K562 (cell line): ENCODE data around the gene IL23A. TPM values are rescaled to one million over a fixed set of nuclear protein-coding genes. Genes with fewer than 3 reads are reported as not detected.

Experiments used
- ASH1L ChIP-seq: fragments of 450-650 bp; IDR thresholded peaks from 2 replicates; pipeline ENCODE4 v1.6.1; 2018; ENCODE audit warnings: borderline replicate concordance, mild to moderate bottlenecking, low read depth; ENCODE audit not compliant: partially characterized antibody
- BCOR ChIP-seq: fragments of 450-650 bp; IDR thresholded peaks from 2 replicates; pipeline ENCODE4 v1.6.1; 2016
- CCAR2 ChIP-seq: fragments of 200-400 bp; formaldehyde crosslinking; IDR thresholded peaks from 2 replicates; pipeline ENCODE4 v1.6.1; 2017; ENCODE audit warnings: mild to moderate bottlenecking, low read depth, low read length
- CREBBP ChIP-seq: IDR thresholded peaks from one replicate; pipeline ENCODE4 v1.6.1; 2012; ENCODE audit warnings: low read depth, mild to moderate bottlenecking, control low read depth, inconsistent platforms, low read length
- DPF2 ChIP-seq: fragments of 450-650 bp; IDR thresholded peaks from 2 replicates; pipeline ENCODE4 v1.6.1; 2016
- EP300 ChIP-seq: IDR thresholded peaks from 2 replicates; pipeline ENCODE4 v1.6.1; 2012; ENCODE audit warnings: low read length, improper control_type of control experiment
- FOXK2 ChIP-seq, 2 experiments: fragments of 450-650 bp; IDR thresholded peaks in 1 of 2; conservative IDR thresholded peaks in 1 of 2; 2 replicates each; pipeline ENCODE4 v1.6.1; 2016; ENCODE audit warnings: low read depth in 2 of 2, mild to moderate bottlenecking in 1 of 2
- JUND ChIP-seq, 2 experiments: IDR thresholded peaks; 2 replicates in 1 of 2; 3 replicates in 1 of 2; pipeline ENCODE4 v1.6.1; 2011; ENCODE audit warnings: borderline replicate concordance in 2 of 2, low read depth in 2 of 2, low read length in 2 of 2, improper control_type of control experiment in 1 of 2, missing biosample characterization in 1 of 2, missing genetic modification characterization in 1 of 2, missing genetic modification reagents in 1 of 2
- POLR2G ChIP-seq: fragments of 200-400 bp; formaldehyde crosslinking; IDR thresholded peaks from 2 replicates; pipeline ENCODE4 v1.6.1; 2017; ENCODE audit warnings: low read depth, mild to moderate bottlenecking, antibody characterized with exemption, low read length, moderate library complexity
- SMARCC2 ChIP-seq: fragments of 450-650 bp; IDR thresholded peaks from 2 replicates; pipeline ENCODE4 v1.6.1; 2017; ENCODE audit warnings: antibody characterized with exemption, moderate library complexity, mild to moderate bottlenecking, low read depth
- SNIP1 ChIP-seq: fragments of 450-650 bp; IDR thresholded peaks from 2 replicates; pipeline ENCODE4 v1.7.1; 2017; ENCODE audit warnings: low read depth, mild to moderate bottlenecking
- ZNF239 ChIP-seq: fragments of 250-450 bp; sonication (Bioruptor Pico); IDR thresholded peaks from 2 replicates; pipeline ENCODE4 v1.4.0; 2020; ENCODE audit warnings: mild to moderate bottlenecking
- ZNF3 ChIP-seq: fragments of 250-450 bp; sonication (Bioruptor Pico); IDR thresholded peaks from 2 replicates; pipeline ENCODE4 v1.5.0; 2021; ENCODE audit warnings: mild to moderate bottlenecking, moderate library complexity
- ZNF311 ChIP-seq: fragments of 250-450 bp; sonication (Bioruptor Pico); IDR thresholded peaks from 2 replicates; pipeline ENCODE4 v1.4.0; 2020; ENCODE audit warnings: mild to moderate bottlenecking, moderate library complexity
- ZZZ3 ChIP-seq: fragments of 450-650 bp; IDR thresholded peaks from 2 replicates; pipeline ENCODE4 v1.6.1; 2016; ENCODE audit warnings: antibody characterized with exemption, mild to moderate bottlenecking, moderate library complexity
- polyA plus RNA-seq, 8 experiments: library from polyadenylated mRNA; depleted of rRNA in 4 of 8; stranded (reverse) in 5 of 8; unstranded in 3 of 8; fragments of >200 nt; fragmentation: Nextera tagmentation in 2 of 8; fragmentation: Illumina TruSeq in 1 of 8; extraction: Ambion mirVana in 2 of 8; extraction: Trizol in 1 of 8; gene quantifications; 2 replicates each; pipeline versions ENCODE4 v1.2.1 to v1.2.3, GENCODE V29; 2011 to 2014; ENCODE audit warnings: inconsistent platforms in 1 of 8, missing spikeins in 1 of 8
- total RNA-seq, 7 experiments: library from RNA; depleted of rRNA in 6 of 7; stranded (reverse); fragments of >200 nt in 6 of 7; fragmentation: Illumina TruSeq in 2 of 7; extraction: Trizol in 2 of 7; gene quantifications; 2 replicates each; pipeline versions ENCODE4 v1.2.1 to v1.2.3, GENCODE V29; 2011 to 2021; ENCODE audit warnings: low replicate concordance in 1 of 7
- TF ChIP-seq, protein P1 (sequence below): fragments of 250-450 bp; sonication (Bioruptor Pico); IDR thresholded peaks from 2 replicates; pipeline ENCODE4 v1.4.0; 2020; ENCODE audit warnings: mild to moderate bottlenecking, moderate library complexity
- TF ChIP-seq, protein P2 (sequence below): sonication (generic); formaldehyde crosslinking; IDR thresholded peaks from 2 replicates; pipeline ENCODE4 v1.8.0; 2023; ENCODE audit warnings: mild to moderate bottlenecking, missing genetic modification reagents
- TF ChIP-seq, protein P3 (sequence below): fragments of 450-650 bp; IDR thresholded peaks from 2 replicates; pipeline ENCODE4 v1.7.0; 2016; ENCODE audit warnings: borderline replicate concordance
- TF ChIP-seq, protein P4 (sequence below): fragments of 250-450 bp; sonication (Bioruptor Pico); IDR thresholded peaks from 2 replicates; pipeline ENCODE4 v1.8.0; 2021; ENCODE audit warnings: borderline replicate concordance, mild to moderate bottlenecking, moderate library complexity; ENCODE audit not compliant: poor library complexity, severe bottlenecking

Gene IL23A
- total and polyA plus RNA-seq, 9 of the 15 experiments (the other 6 are each of a cell fraction or from before 2014, with no cell fraction given) = 4.4 to 37.2 (median 9.6) TPM

DNA sequence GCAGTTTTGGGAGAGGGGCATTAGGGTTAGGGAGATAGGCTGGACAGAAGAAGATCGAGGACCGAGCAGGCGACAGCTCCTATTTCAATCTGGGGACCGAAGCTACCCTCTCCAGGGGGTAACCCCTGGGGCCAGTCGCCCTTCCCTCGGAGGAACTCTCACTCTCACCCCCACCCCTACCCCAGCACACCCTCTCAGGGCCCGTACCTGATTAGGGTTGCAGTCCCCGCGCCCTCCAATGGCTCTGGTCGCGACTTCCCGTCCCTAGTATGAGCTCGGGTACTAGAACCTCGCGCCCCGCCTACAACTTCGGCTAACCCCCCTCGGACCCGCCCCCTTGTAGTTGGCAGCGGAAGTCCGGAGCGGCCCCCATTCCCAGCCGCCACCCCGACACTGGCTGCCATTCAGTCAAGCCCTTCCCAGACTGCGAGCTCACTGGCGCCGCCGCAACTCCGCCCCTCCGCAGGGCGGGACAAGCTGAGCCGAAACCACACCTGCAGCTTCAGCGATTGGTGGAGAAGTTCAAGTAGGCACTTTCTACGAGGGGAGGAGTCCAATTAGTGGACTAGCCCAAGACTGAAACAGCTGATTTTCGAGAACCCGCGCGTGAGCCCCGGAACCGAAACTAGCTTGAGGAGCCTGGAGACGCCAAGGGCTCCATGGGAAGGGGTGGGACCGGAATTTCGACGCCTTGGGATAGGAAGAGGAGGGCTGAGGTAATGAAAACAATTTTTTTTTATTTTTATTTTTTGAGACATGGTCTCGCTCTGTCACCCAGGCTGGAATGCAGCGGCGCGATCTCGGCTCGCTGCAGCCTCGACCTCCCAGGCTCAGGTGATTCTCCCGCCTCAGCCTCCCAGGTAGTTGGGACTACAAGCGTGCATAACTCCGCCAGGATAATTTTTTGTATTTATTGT, 21.4 kb downstream of the IL23A start, which contains the start of gene STAT2 (continued):
- TF ChIP-seq CCAR2 (no peak), FOXK2 (conservative IDR thresholded peaks at IDR 0.05 in 1 of 2, IDR thresholded peaks at IDR 0.05 in 1 of 2; ENCODE audit: low read depth in 2 of 2) (peak; percentile 68 to 90), CREBBP (no peak), ASH1L (peak; percentile 47), ZNF311 (CRISPR knock-in tag) (no peak), DPF2 (no peak; the same call in 1 of the 2 replicates), POLR2G (peak; percentile 90), ZNF239 (CRISPR knock-in tag) (no peak), ZNF3 (no peak), BCOR (no peak), SMARCC2 (no peak), JUND (IDR thresholded peaks at IDR 0.05; ENCODE audit: borderline replicate concordance, low read depth, low read length) (peak; percentile 40; the same call in 1 of the 2 replicates), JUND (tag; IDR thresholded peaks at IDR 0.05; ENCODE audit: borderline replicate concordance, low read depth, low read length) (no peak; the same call in 2 of the 3 replicates), SNIP1 (no peak), ZZZ3 (no peak), EP300 (peak; percentile 50)
- TF ChIP-seq, protein P1, sequence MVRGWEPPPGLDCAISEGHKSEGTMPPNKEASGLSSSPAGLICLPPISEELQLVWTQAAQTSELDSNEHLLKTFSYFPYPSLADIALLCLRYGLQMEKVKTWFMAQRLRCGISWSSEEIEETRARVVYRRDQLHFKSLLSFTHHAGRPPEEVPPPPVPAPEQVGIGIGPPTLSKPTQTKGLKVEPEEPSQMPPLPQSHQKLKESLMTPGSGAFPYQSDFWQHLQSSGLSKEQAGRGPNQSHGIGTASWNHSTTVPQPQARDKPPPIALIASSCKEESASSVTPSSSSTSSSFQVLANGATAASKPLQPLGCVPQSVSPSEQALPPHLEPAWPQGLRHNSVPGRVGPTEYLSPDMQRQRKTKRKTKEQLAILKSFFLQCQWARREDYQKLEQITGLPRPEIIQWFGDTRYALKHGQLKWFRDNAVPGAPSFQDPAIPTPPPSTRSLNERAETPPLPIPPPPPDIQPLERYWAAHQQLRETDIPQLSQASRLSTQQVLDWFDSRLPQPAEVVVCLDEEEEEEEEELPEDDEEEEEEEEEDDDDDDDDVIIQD = no peak
- TF ChIP-seq, protein P2, sequence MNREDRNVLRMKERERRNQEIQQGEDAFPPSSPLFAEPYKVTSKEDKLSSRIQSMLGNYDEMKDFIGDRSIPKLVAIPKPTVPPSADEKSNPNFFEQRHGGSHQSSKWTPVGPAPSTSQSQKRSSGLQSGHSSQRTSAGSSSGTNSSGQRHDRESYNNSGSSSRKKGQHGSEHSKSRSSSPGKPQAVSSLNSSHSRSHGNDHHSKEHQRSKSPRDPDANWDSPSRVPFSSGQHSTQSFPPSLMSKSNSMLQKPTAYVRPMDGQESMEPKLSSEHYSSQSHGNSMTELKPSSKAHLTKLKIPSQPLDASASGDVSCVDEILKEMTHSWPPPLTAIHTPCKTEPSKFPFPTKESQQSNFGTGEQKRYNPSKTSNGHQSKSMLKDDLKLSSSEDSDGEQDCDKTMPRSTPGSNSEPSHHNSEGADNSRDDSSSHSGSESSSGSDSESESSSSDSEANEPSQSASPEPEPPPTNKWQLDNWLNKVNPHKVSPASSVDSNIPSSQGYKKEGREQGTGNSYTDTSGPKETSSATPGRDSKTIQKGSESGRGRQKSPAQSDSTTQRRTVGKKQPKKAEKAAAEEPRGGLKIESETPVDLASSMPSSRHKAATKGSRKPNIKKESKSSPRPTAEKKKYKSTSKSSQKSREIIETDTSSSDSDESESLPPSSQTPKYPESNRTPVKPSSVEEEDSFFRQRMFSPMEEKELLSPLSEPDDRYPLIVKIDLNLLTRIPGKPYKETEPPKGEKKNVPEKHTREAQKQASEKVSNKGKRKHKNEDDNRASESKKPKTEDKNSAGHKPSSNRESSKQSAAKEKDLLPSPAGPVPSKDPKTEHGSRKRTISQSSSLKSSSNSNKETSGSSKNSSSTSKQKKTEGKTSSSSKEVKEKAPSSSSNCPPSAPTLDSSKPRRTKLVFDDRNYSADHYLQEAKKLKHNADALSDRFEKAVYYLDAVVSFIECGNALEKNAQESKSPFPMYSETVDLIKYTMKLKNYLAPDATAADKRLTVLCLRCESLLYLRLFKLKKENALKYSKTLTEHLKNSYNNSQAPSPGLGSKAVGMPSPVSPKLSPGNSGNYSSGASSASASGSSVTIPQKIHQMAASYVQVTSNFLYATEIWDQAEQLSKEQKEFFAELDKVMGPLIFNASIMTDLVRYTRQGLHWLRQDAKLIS = no peak; the same call in 1 of the 2 replicates
- TF ChIP-seq, protein P3, sequence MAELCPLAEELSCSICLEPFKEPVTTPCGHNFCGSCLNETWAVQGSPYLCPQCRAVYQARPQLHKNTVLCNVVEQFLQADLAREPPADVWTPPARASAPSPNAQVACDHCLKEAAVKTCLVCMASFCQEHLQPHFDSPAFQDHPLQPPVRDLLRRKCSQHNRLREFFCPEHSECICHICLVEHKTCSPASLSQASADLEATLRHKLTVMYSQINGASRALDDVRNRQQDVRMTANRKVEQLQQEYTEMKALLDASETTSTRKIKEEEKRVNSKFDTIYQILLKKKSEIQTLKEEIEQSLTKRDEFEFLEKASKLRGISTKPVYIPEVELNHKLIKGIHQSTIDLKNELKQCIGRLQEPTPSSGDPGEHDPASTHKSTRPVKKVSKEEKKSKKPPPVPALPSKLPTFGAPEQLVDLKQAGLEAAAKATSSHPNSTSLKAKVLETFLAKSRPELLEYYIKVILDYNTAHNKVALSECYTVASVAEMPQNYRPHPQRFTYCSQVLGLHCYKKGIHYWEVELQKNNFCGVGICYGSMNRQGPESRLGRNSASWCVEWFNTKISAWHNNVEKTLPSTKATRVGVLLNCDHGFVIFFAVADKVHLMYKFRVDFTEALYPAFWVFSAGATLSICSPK = no peak
- TF ChIP-seq, protein P4, sequence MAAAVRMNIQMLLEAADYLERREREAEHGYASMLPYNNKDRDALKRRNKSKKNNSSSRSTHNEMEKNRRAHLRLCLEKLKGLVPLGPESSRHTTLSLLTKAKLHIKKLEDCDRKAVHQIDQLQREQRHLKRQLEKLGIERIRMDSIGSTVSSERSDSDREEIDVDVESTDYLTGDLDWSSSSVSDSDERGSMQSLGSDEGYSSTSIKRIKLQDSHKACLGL (CRISPR knock-in tag) = no peak
